Fibroblast of pulmonary artery (primary cell): ENCODE results near the gene TAF8.

Source experiments
- DNase-seq: peaks from one replicate; pipeline ENCODE4 v3.0.0-alpha.2; 2010; ENCODE audit warnings: low read depth
- H3K4me3 ChIP-seq: replicated peaks from 2 replicates; pipeline ENCODE4 v1.5.1; 2011; ENCODE audit warnings: low read depth, mild to moderate bottlenecking, control low read depth, low read length, moderate library complexity
- TF ChIP-seq, protein P1 (sequence below): IDR thresholded peaks from 2 replicates; pipeline ENCODE4 v1.5.1; 2011; ENCODE audit warnings: mild to moderate bottlenecking, control low read depth, low read length, inconsistent platforms; ENCODE audit errors: missing control alignments

Gene TAF8

DNA sequence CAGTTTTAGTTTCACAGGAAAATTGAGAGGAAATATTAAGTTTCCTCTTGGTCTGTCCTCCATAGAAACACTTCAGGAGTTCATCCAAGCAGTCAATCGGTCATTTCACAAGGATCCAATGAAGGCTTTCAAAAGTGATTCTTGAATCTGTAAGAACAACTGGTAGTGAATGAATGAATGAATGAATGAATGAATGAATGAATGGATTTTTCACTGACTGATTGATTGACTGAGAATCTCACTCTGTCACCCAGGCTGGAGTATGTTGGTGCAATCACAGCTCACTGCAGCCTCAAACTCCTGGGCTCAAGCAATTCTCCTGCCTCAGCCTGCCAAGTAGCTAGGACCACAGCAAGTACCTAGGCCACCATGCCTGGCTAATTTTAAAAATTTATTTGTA lies 39.4 kb upstream of the TAF8 start:
- H3K4me3 ChIP-seq = no peak overlapping the region
- TF ChIP-seq, protein P1, sequence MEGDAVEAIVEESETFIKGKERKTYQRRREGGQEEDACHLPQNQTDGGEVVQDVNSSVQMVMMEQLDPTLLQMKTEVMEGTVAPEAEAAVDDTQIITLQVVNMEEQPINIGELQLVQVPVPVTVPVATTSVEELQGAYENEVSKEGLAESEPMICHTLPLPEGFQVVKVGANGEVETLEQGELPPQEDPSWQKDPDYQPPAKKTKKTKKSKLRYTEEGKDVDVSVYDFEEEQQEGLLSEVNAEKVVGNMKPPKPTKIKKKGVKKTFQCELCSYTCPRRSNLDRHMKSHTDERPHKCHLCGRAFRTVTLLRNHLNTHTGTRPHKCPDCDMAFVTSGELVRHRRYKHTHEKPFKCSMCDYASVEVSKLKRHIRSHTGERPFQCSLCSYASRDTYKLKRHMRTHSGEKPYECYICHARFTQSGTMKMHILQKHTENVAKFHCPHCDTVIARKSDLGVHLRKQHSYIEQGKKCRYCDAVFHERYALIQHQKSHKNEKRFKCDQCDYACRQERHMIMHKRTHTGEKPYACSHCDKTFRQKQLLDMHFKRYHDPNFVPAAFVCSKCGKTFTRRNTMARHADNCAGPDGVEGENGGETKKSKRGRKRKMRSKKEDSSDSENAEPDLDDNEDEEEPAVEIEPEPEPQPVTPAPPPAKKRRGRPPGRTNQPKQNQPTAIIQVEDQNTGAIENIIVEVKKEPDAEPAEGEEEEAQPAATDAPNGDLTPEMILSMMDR = no peak
- DNase-seq = no peak

DNA sequence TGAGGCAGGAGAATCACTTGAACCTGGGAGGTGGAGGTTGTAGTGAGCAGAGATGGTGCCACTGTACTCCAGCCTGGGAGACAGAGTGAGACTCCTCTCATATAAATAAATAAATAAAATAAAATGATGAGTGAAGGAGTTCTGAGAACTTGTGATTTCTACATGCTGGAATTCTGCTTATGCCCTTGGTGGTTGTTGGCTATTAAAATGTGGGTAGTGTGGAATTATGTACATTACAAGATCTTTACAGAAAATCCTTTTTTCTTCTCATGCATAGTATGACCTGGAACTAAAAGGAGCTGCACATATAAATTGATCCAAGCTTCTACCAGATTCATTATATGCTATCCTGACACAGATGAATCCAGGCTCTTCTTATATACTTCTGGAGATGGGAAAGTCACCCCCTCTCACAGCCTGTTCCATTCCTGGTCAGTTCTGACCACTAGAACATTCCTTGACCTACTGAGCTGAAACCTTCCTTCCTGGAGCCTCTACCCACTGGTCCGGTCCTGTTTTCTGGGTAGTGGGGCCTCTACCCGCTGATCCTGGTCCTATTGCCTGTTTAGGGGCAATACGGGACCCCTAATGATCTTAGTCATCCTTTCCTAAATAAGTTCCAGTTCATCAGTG lies 37.7 kb upstream of the TAF8 start:
- H3K4me3 ChIP-seq = no peak overlapping the region
- DNase-seq = no peak
- TF ChIP-seq, protein P1 = no peak

DNA sequence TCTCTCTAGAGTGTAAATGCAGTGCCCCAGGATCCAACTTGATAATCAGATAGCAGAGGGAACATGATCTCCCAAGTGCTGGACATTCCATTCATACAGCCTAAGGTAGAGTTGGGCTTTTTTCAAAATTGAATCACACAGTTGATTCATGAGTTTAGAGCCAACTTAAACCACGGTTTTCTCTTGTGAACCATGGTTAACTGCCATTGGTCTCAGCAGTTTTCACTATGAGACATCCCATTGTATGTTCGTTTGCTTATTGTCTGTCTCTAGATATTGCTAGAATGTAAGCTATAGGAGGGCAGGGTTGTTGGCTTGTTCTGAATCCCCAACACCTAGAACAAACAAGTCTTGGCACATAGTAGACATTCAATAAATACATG lies 37.2 kb upstream of the TAF8 start:
- no peak overlapping the region for H3K4me3 ChIP-seq
- TF ChIP-seq, protein P1 = no peak
- no peak for DNase-seq

DNA sequence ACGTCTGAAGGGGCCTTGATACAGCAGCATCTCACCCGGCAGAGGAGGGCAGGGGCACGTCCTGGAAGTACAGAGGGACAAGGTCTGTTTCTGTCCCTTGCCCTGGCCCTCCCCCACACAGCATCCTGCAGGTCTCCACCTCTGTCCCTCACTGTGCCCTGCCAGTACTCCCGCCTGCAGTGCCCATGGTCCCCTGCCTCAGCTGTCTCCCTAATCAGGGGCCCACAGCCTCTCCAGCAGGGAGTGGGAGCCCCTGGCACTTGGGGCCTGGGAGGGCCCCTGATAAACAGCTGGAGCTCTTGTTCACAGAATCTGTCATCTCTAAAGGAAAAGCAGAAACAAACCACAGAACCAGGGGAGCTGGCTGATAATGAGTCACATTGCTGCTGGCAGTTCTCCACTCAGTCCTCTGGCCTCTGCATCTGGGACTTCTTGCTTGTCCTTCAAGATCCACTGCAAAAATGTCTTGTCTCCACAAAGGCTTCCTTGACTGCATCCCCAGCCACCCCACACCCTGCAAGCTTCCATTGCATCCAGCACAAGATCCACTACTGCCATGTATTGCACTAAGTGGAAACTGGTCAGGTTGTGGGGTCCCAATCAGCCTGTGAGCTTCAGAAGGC lies 33.2 kb upstream of the TAF8 start:
- no peak overlapping the region for H3K4me3 ChIP-seq
- peak; percentile 80 for DNase-seq
- TF ChIP-seq, protein P1 = no peak

DNA sequence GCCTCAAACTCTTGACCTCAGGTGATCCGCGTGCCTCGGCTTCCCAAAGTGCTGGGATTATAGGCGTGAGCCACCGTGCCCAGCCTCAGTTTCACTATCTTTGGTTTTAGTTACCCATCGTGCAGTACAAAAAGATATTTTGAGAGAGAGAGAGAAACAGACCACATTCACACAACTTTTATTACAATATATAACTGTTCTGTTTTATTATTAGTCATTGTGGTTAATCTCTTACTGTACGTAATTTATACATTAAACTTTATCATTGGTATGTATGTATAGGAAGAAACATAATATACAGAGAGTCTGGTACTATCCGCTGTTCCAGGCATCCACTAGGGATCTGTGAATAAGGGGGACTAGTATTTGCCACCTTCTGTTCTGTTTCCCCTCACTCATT lies 29.4 kb upstream of the TAF8 start:
- DNase-seq = no peak
- TF ChIP-seq, protein P1 = no peak
- no peak overlapping the region for H3K4me3 ChIP-seq

DNA sequence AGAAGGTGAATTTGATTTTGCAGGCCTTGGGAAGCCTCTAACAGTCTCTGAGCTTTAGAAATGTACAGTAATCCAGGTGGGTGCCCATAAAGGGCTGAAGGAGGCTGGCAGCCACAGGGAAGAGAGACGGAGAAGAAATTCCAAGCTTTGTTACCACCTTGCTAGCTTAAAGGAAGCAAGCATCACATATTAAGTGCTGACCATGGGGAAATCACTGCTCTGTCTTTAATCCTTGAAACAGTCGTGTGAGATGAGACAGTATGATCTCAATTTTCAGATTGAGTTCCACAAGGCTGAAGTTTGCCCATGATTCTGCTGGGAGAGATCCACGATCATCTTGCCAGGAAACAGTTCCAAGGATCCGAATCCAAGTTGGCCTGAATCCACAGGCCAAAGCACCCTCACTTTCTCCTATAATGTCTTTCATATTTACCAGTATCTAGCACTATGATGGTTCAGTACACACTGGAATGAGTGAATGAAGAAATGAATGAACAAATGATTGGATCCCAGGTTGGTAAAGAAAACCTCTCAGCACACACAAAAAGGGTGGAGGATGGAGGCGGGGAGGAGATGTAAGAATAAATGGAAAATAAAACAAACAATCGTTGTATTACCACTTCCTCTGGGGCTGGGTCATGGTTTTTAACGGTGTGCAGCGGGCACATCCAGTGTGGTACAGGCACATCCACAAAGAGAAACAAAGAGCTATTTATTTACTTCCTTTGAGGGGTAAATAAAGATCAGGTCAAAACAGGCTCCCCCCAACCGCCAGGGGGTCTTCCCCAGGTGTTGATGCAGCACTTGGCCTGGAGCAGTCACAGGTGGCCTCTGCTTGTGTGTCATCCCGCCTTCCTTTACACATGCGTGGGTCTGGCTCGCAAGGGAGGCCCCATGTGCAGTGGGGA lies 28.2 kb upstream of the TAF8 start:
- no peak for DNase-seq
- TF ChIP-seq, protein P1 = no peak
- no peak overlapping the region for H3K4me3 ChIP-seq
